ENCODE measurements around the gene ARHGAP9.

DNA sequence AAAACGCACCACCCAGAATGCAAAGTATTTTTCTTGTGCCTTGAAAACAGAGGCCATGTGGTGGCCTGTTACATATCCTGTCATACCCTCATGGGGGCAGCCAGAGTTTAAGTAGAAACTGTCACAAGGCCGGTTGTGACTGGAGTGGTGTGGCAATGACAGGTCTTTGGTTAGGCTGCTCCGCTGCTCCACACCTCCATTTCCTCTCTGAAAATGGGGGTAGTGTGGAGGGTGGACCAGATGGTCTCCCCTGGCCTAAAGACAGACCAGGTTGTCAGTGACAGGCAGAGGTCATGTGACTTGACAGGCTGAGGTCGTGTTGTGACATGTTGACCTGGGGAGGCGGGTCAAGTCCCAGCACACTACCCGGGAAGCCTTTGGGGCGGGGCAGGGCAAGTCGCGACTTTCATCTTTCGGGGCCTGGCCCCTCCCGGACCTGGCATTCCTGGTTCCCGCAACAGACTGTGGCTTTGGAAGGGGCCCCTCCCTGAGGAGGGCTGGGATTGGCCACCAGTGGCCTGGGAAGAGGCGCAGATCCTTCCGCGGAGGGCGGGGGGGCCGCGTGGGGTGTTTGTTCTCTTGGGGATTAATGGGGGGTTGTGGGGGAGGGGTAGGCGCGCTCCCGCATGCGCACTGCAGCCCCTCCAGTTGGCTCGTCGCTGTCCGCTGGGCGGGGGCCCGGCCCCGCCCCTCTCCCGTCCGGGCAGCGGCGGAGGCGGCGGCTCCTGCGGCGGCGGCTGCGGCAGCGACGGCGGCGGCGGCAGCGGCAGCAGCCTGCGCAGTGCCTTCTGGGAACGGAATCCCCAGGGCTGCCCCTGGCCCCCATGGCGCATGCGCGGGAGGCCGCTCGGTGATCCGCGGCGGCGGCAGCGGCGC is 42.6 kb upstream of the ARHGAP9 start, which contains the start of gene MBD6:
- TF ChIP-seq, protein P1, sequence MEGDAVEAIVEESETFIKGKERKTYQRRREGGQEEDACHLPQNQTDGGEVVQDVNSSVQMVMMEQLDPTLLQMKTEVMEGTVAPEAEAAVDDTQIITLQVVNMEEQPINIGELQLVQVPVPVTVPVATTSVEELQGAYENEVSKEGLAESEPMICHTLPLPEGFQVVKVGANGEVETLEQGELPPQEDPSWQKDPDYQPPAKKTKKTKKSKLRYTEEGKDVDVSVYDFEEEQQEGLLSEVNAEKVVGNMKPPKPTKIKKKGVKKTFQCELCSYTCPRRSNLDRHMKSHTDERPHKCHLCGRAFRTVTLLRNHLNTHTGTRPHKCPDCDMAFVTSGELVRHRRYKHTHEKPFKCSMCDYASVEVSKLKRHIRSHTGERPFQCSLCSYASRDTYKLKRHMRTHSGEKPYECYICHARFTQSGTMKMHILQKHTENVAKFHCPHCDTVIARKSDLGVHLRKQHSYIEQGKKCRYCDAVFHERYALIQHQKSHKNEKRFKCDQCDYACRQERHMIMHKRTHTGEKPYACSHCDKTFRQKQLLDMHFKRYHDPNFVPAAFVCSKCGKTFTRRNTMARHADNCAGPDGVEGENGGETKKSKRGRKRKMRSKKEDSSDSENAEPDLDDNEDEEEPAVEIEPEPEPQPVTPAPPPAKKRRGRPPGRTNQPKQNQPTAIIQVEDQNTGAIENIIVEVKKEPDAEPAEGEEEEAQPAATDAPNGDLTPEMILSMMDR (conservative IDR thresholded peaks at IDR 0.05; ENCODE audit: low read length), result peak; percentile 30; the same call in 1 of the 2 replicates
- no peak for TF ChIP-seq EZH2phosphoT487 (IDR thresholded peaks at IDR 0.05; ENCODE audit: borderline replicate concordance)

Data from Loucy (cell line).